ENCODE data around the gene NAE1.
A peak's percentile ranks its signal among the peaks of the same experiment; 100 is the strongest.

NAE1 gene

GRCh38 chr16:66787427-66787826 lies 43.3 kb downstream of the NAE1 start:
- no peaks in the 10 kb centered on the region for H3K27me3 ChIP-seq (ENCODE audit: insufficient read depth, low read length, poor library complexity, severe bottlenecking)
- no peak overlapping the region for H3K4me3 ChIP-seq (ENCODE audit: low read length, poor library complexity, severe bottlenecking)
- H3K9me2 ChIP-seq (replicated peaks; ENCODE audit: low read depth, low read length): no peaks in the 10 kb centered on the region
- H3K9ac ChIP-seq (ENCODE audit: low read depth, low read length, poor library complexity, severe bottlenecking): no peak overlapping the region
- no peaks in the 10 kb centered on the region for H3F3A ChIP-seq (ENCODE audit: low read depth)
- no peaks in the 10 kb centered on the region for H3K79me2 ChIP-seq (ENCODE audit: insufficient read depth, low read length)
- no peaks in the 10 kb centered on the region for H4K20me1 ChIP-seq (ENCODE audit: insufficient read depth, low read length, poor library complexity, severe bottlenecking)
- H3K36me3 ChIP-seq (ENCODE audit: insufficient read depth, low read length): no peaks in the 10 kb centered on the region
- H3K4me2 ChIP-seq (ENCODE audit: low read depth, low read length, poor library complexity, severe bottlenecking): no peak overlapping the region
- no peak overlapping the region for H2AFZ ChIP-seq (ENCODE audit: low read length)
- no peak for TF ChIP-seq EZH2phosphoT487 (IDR thresholded peaks at IDR 0.05; ENCODE audit: borderline replicate concordance)
- TF ChIP-seq CTCF (conservative IDR thresholded peaks at IDR 0.05; ENCODE audit: low read length): no peak
- H3K9me3 ChIP-seq (ENCODE audit: insufficient read depth, low read depth, low read length): no peaks in the 10 kb centered on the region
- H3K4me1 ChIP-seq (ENCODE audit: insufficient read depth, low read length, poor library complexity, severe bottlenecking): no peaks in the 10 kb centered on the region

GRCh38 chr16:66786551-66786950 lies 44.2 kb downstream of the NAE1 start:
- no peaks in the 10 kb centered on the region for H3K27me3 ChIP-seq (ENCODE audit: insufficient read depth, low read length, poor library complexity, severe bottlenecking)
- no peaks in the 10 kb centered on the region for H3K4me1 ChIP-seq (ENCODE audit: insufficient read depth, low read length, poor library complexity, severe bottlenecking)
- no peak overlapping the region for H3K4me2 ChIP-seq (ENCODE audit: low read depth, low read length, poor library complexity, severe bottlenecking)
- H3K36me3 ChIP-seq (ENCODE audit: insufficient read depth, low read length): no peaks in the 10 kb centered on the region
- no peak overlapping the region for H3K4me3 ChIP-seq (ENCODE audit: low read length, poor library complexity, severe bottlenecking)
- H3K9ac ChIP-seq (ENCODE audit: low read depth, low read length, poor library complexity, severe bottlenecking): no peak overlapping the region
- no peaks in the 10 kb centered on the region for H3K9me2 ChIP-seq (replicated peaks; ENCODE audit: low read depth, low read length)
- no peaks in the 10 kb centered on the region for H4K20me1 ChIP-seq (ENCODE audit: insufficient read depth, low read length, poor library complexity, severe bottlenecking)
- H3F3A ChIP-seq (ENCODE audit: low read depth): no peaks in the 10 kb centered on the region
- no peaks in the 10 kb centered on the region for H3K79me2 ChIP-seq (ENCODE audit: insufficient read depth, low read length)
- H3K9me3 ChIP-seq (ENCODE audit: insufficient read depth, low read depth, low read length): no peaks in the 10 kb centered on the region
- no peak for TF ChIP-seq EZH2phosphoT487 (IDR thresholded peaks at IDR 0.05; ENCODE audit: borderline replicate concordance)
- no peak for TF ChIP-seq CTCF (conservative IDR thresholded peaks at IDR 0.05; ENCODE audit: low read length)
- no peak overlapping the region for H2AFZ ChIP-seq (ENCODE audit: low read length)

- Histone ChIP-seq H3K36me3 (ENCODE audit: insufficient read depth, low read length) (no peaks in the 10 kb centered on the region), H3K4me3 (ENCODE audit: low read length, poor library complexity, severe bottlenecking) (no peak overlapping the region), H3F3A (ENCODE audit: low read depth) (no peaks in the 10 kb centered on the region), H3K9me3 (ENCODE audit: insufficient read depth, low read depth, low read length) (no peaks in the 10 kb centered on the region), H4K20me1 (ENCODE audit: insufficient read depth, low read length, poor library complexity, severe bottlenecking) (no peaks in the 10 kb centered on the region), H3K79me2 (ENCODE audit: insufficient read depth, low read length) (no peaks in the 10 kb centered on the region), H3K4me1 (ENCODE audit: insufficient read depth, low read length, poor library complexity, severe bottlenecking) (no peaks in the 10 kb centered on the region), H3K9ac (ENCODE audit: low read depth, low read length, poor library complexity, severe bottlenecking) (no peak overlapping the region), H2AFZ (ENCODE audit: low read length) (peak overlapping the region; percentile 66; the same call in 1 of the 2 replicates), H3K27me3 (ENCODE audit: insufficient read depth, low read length, poor library complexity, severe bottlenecking) (no peaks in the 10 kb centered on the region), H3K4me2 (ENCODE audit: low read depth, low read length, poor library complexity, severe bottlenecking) (no peak overlapping the region), H3K9me2 (replicated peaks; ENCODE audit: low read depth, low read length) (no peaks in the 10 kb centered on the region)
- TF ChIP-seq CTCF (conservative IDR thresholded peaks at IDR 0.05; ENCODE audit: low read length): no peak
- no peak for TF ChIP-seq EZH2phosphoT487 (IDR thresholded peaks at IDR 0.05; ENCODE audit: borderline replicate concordance)
Observed at GRCh38 chr16:66776457-66776856, 54.3 kb downstream of the NAE1 start.
